HEK293T (cell line): ENCODE measurements around the gene CCT5.

Experiments
- BHLHE40 ChIP-seq: fragments of 450-650 bp; IDR thresholded peaks from 2 replicates; pipeline ENCODE4 v1.6.1; 2016; ENCODE audit warnings: mild to moderate bottlenecking, moderate library complexity, borderline replicate concordance
- FOXM1 ChIP-seq: fragments of 450-650 bp; IDR thresholded peaks from 2 replicates; pipeline ENCODE4 v1.6.1; 2017; ENCODE audit warnings: mild to moderate bottlenecking, borderline replicate concordance
- LEF1 ChIP-seq: fragments of 450-650 bp; IDR thresholded peaks from 2 replicates; pipeline ENCODE4 v1.6.1; 2017; ENCODE audit warnings: mild to moderate bottlenecking, borderline replicate concordance
- NFRKB ChIP-seq: fragments of 450-650 bp; IDR thresholded peaks from 2 replicates; pipeline ENCODE4 v1.6.1; 2016; ENCODE audit warnings: mild to moderate bottlenecking, moderate library complexity
- SP1 ChIP-seq: fragments of 450-650 bp; IDR thresholded peaks from 2 replicates; pipeline ENCODE4 v1.6.1; 2017
- SUZ12 ChIP-seq: fragments of 450-650 bp; IDR thresholded peaks from 2 replicates; pipeline ENCODE4 v1.6.1; 2016; ENCODE audit warnings: mild to moderate bottlenecking
- TARDBP ChIP-seq: fragments of 450-650 bp; IDR thresholded peaks from 2 replicates; pipeline ENCODE4 v1.6.1; 2016

GRCh38 chr5:10293907-10294662 is 44.0 kb downstream of the CCT5 start:
- TF ChIP-seq NFRKB (no peak), FOXM1 (no peak), SP1 (no peak), TARDBP (no peak), SUZ12 (no peak), BHLHE40 (no peak), LEF1 (no peak)
